ENCODE results near the gene PHF13. TPM values are rescaled to one million over a fixed set of nuclear protein-coding genes. Genes with fewer than 3 reads are reported as not detected.

The PHF13 gene
- total RNA-seq, 6 experiments from 2014 or later: 18.0 to 19.9 (median 19.0) TPM

- H3K4me1 Mint-ChIP-seq (ENCODE audit: low read depth): peaks cover 22% of the 10 kb centered on the region
- H3K9me3 Mint-ChIP-seq: no peaks in the 10 kb centered on the region
- H3K27ac Mint-ChIP-seq: no peak overlapping the region
- H3K4me3 Mint-ChIP-seq: no peak overlapping the region
- H3K27me3 Mint-ChIP-seq (ENCODE audit: insufficient read depth): peaks cover 7% of the 10 kb centered on the region
- H3K36me3 Mint-ChIP-seq (ENCODE audit: low read depth): no peaks in the 10 kb centered on the region; the same call in 1 of the 2 replicates
- DNase-seq: no peak
- TF ChIP-seq CTCF (IDR thresholded peaks at IDR 0.05): no peak
Observed at GRCh38 chr1:6585081-6585722, 28.3 kb upstream of the PHF13 start.

- no peaks in the 10 kb centered on the region for H3K9me3 Mint-ChIP-seq
- H3K4me1 Mint-ChIP-seq (ENCODE audit: low read depth): peaks cover 17% of the 10 kb centered on the region
- H3K4me3 Mint-ChIP-seq: no peak overlapping the region
- H3K27ac Mint-ChIP-seq: no peak overlapping the region
- H3K36me3 Mint-ChIP-seq (ENCODE audit: low read depth): no peaks in the 10 kb centered on the region; the same call in 1 of the 2 replicates
- no peak for DNase-seq
- no peak for TF ChIP-seq CTCF (IDR thresholded peaks at IDR 0.05)
- H3K27me3 Mint-ChIP-seq (ENCODE audit: insufficient read depth): peaks cover 7% of the 10 kb centered on the region; the same call in 1 of the 2 replicates
Observed at GRCh38 chr1:6585841-6586240, 27.7 kb upstream of the PHF13 start.

- no peaks in the 10 kb centered on the region for H3K36me3 Mint-ChIP-seq (ENCODE audit: low read depth)
- no peak for DNase-seq
- H3K27me3 Mint-ChIP-seq (ENCODE audit: insufficient read depth): peaks cover 7% of the 10 kb centered on the region; the same call in 1 of the 2 replicates
- no peaks in the 10 kb centered on the region for H3K9me3 Mint-ChIP-seq
- H3K27ac Mint-ChIP-seq: no peak overlapping the region
- no peak overlapping the region for H3K4me3 Mint-ChIP-seq
- no peak for TF ChIP-seq CTCF (IDR thresholded peaks at IDR 0.05)
- H3K4me1 Mint-ChIP-seq (ENCODE audit: low read depth): peaks cover 13% of the 10 kb centered on the region; the same call in 1 of the 2 replicates
Observed at GRCh38 chr1:6586404-6586816, 27.1 kb upstream of the PHF13 start.

GRCh38 chr1:6587261-6588005, 26.1 kb upstream of the PHF13 start:
- H3K27ac Mint-ChIP-seq: peak overlapping the region; percentile 53; the same call in 1 of the 2 replicates
- DNase-seq: no peak
- no peaks in the 10 kb centered on the region for H3K9me3 Mint-ChIP-seq
- no peak for TF ChIP-seq CTCF (IDR thresholded peaks at IDR 0.05)
- peaks cover 5% of the 10 kb centered on the region; the same call in 1 of the 2 replicates for H3K4me1 Mint-ChIP-seq (ENCODE audit: low read depth)
- peaks cover 7% of the 10 kb centered on the region; the same call in 1 of the 2 replicates for H3K27me3 Mint-ChIP-seq (ENCODE audit: insufficient read depth)
- H3K36me3 Mint-ChIP-seq (ENCODE audit: low read depth): no peaks in the 10 kb centered on the region
- no peak overlapping the region for H3K4me3 Mint-ChIP-seq

- Mint-ChIP-seq H3K9me3 (no peaks in the 10 kb centered on the region), H3K27me3 (ENCODE audit: insufficient read depth) (0 out of 2 replicates have a peak, but pooled peaks cover 4% of the 10 kb centered on the region), H3K4me3 (no peak overlapping the region)
Observed at GRCh38 chr1:6588128-6588892, 25.2 kb upstream of the PHF13 start.

More at GRCh38 chr1:6588128-6588892, 25.2 kb upstream of the PHF13 start:
- Mint-ChIP-seq H3K36me3 (ENCODE audit: low read depth) (no peaks in the 10 kb centered on the region), H3K4me1 (ENCODE audit: low read depth) (0 out of 2 replicates have a peak, but pooled peaks cover 4% of the 10 kb centered on the region), H3K27ac (peak overlapping the region; percentile 53; the same call in 1 of the 2 replicates)
- no peak for TF ChIP-seq CTCF (IDR thresholded peaks at IDR 0.05)
- no peak for DNase-seq
